GM12874 (cell line): ENCODE data around the gene WDR27.

Experiments used
- TF ChIP-seq, protein P1 (sequence below): IDR thresholded peaks from 2 replicates; pipeline ENCODE4 v1.5.1; 2011; ENCODE audit warnings: low read depth, mild to moderate bottlenecking, control low read depth, low read length, moderate library complexity; ENCODE audit not compliant: insufficient read depth

The WDR27 gene

DNA sequence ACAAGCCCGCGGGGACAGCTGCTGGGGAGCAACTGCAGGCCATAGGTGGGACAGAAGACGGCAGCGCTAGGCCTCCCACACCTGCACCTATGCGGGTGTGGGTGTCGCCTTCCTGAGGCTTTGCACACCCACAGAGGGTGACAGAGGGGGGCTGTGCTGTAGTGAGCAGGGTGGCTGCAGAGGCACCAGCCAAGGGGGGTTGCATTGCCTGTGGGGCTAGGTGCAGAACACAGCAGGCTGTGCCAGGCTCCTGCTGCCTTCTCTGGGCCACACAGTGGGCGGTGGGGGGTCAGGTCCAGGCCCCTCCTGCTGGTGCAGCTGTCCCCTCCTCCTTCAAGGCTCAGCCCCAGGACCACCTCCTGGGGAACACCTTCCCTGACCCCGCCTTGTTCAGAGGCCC lies 75.7 kb downstream of the WDR27 start:
- TF ChIP-seq, protein P1, sequence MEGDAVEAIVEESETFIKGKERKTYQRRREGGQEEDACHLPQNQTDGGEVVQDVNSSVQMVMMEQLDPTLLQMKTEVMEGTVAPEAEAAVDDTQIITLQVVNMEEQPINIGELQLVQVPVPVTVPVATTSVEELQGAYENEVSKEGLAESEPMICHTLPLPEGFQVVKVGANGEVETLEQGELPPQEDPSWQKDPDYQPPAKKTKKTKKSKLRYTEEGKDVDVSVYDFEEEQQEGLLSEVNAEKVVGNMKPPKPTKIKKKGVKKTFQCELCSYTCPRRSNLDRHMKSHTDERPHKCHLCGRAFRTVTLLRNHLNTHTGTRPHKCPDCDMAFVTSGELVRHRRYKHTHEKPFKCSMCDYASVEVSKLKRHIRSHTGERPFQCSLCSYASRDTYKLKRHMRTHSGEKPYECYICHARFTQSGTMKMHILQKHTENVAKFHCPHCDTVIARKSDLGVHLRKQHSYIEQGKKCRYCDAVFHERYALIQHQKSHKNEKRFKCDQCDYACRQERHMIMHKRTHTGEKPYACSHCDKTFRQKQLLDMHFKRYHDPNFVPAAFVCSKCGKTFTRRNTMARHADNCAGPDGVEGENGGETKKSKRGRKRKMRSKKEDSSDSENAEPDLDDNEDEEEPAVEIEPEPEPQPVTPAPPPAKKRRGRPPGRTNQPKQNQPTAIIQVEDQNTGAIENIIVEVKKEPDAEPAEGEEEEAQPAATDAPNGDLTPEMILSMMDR = no peak

DNA sequence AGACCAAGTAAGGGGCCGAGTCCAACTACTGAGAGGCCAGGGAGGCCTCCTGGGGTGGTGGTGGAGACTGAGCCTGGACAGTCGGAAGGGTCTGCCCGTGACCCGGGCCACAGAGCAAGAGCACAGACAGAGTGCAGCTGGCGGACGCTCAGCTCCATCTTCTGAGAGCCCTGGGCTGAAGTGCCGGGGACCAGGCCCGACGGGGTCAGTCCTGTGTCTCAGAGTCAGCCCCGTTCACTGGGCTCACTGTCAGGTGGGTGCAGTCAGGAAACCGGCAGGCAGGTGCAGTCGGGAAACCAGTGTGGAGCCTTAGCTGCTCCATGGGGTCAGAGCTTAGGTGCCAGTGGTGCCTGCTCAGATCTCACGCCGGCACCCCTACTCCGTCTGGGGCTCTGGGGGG lies 76.5 kb downstream of the WDR27 start:
- TF ChIP-seq, protein P1 = no peak

DNA sequence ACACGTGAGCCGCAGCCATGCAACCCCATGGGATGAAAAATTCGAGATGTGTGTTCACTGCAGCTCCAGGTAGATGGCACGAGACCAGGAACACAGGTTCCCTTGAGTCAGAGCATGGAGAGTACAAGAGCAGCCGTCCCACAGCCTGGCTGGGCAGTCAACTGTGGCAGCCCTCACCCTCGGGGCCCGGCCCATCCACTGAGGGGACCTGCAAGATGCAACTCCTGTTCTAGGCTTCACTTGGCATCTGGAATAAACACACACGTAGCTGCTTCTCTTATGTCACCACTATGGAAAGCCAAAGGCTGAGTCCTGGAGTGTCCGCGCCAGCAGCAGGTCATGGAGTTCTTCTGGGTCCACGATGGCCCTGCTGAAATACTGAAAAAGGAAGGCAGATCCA lies 77.0 kb downstream of the WDR27 start:
- TF ChIP-seq, protein P1 = no peak

DNA sequence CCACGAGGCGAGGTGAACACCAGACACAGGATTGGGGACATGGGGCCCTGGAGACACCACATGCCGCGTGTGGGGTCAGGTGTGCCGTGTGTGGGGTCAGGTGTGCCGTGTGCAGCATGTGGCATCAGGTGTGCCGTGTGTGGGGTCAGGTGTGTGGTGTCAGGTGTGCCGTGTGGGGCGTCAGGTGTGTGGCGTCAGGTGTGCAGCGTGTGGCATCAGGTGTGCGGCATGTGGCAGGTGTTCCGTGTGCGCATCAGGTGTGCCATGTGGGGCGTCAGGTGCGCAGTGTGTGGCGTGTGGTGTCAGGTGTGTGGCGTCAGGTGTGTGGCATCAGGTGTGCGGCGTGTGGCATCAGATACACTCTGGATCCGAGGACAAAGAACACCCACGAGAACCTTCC lies 77.9 kb downstream of the WDR27 start:
- TF ChIP-seq, protein P1 = no peak

GRCh38 chr6:169623343-169623742 lies 78.5 kb downstream of the WDR27 start:
- TF ChIP-seq, protein P1 = no peak

DNA sequence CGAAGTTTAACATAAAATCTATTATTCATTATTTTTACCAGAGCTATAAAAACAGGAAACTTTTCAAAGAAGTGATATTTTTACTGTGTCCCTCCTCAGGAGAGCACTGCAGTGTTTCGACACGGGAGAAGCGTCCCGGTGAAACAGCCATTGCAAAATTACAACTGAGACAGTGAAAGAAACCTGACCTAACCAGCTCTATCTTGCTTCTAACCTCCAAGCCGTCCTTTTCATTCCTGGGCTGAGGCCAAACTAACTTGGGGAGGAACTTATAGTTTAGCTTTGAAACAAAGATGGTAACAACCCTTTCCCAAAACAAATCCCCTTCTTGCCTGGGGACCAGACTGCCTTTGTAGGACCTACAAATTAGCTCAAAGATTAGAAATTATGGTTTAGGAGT lies 79.2 kb downstream of the WDR27 start:
- TF ChIP-seq, protein P1 = no peak

DNA sequence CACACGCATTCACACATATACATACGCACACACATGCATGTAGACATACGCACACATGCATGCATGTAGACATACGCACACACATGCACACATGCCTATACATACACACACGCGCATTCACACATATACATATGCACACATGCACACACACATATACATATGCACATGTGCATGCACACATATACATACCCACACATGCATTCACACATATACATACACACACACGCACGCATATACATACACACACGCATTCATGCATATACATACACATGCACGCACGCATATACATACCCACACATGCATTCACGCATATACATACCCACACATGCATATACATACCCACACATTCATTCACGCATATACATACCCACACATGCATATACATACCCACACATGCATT lies 80.5 kb downstream of the WDR27 start:
- TF ChIP-seq, protein P1 = no peak
